Nasal cavity respiratory epithelium epithelial cell of viscerocranial mucosa (primary cell): Measurements from ENCODE around the gene FBXL16. TPM values are rescaled to one million over a fixed set of nuclear protein-coding genes. Genes with fewer than 3 reads are reported as not detected.

Experiments used
- total RNA-seq: library from RNA; depleted of rRNA; stranded (reverse); fragments of >200 nt; gene quantifications from 2 replicates; pipeline ENCODE4 v1.2.3, GENCODE V29; 2014

Gene FBXL16, protein sequence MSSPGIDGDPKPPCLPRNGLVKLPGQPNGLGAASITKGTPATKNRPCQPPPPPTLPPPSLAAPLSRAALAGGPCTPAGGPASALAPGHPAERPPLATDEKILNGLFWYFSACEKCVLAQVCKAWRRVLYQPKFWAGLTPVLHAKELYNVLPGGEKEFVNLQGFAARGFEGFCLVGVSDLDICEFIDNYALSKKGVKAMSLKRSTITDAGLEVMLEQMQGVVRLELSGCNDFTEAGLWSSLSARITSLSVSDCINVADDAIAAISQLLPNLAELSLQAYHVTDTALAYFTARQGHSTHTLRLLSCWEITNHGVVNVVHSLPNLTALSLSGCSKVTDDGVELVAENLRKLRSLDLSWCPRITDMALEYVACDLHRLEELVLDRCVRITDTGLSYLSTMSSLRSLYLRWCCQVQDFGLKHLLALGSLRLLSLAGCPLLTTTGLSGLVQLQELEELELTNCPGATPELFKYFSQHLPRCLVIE
- 1.4 and 1.7 TPM in 2 replicates for total RNA-seq

DNA sequence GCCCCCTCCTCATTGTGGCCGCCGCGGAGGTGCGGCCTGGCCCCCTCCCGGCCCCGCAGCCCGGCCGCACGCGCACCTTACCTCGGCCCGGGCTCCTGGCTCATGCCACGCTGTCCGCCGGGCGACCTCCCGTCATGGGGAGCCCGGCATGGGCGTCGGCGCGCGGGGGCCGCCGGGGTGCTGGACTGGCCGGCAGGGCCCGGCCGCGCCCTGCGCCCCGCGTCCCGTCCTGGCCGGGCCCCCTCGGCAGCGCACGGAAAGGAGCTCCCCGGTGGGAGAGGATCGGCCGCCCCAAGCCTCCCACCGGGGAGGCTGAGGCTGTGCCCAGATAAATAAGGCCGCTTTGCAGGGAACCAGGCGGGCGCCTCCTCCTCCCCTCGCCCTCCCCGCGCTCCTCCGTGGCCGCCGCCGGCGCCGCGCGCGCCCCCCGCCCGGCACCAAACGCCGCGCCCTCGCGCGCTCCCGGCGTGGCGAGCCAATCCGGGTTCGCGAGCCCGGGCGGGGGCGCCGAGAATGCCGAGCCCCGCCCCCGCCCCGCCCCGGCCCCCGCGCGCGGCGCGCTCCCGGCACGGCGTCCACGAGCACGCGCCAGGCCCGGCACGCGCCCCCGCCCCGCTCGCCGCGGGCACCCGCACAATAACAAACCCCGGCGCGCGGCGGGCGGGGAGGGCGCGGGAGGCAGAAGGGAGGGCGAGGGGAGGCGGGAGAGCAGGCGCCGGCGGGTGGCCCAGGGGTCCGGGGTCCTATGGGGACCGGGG is at the start of gene FBXL16:
TSS of gene FBXL16 (minus strand) at position 371 of the 758 bp plus-strand sequence. CDS start 8,396 bp downstream, outside the sequence.

DNA sequence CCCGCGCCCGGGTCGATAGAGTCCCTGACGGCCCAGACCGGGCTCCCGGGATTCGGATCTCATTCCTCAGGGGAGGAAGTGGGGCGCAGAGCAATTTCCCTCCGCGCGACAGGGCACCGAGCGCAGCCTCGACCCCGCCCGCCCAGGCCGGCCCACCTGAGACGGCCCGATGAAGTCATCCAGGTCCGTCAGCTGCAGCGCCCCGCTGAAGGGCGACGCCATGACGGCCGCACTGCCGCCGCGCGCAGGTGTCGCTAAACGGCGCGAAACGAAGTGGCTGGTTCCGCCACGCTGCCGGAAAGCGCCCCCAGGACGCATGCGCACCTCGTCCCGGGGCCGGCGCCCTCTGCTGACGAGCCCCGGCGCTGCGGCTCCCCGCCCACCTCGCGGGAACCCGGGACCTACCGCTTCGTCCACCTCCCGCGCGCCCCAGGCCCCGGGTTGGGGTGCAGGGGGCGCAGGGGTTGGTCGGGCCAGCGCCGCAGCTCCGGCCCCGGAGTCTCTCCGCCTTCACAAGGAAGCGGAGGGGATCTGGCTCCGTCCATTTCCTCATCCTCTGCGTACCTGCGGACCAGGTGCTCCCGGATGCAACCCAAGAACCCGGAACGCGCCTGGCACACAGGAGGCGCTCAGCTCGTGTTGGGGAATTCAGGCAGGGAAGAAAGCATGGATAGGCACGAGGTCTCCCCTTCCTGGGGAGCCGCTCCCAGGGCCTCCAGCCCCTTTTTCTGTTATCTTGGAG is 35.3 kb upstream of the FBXL16 start, which contains the start of gene CIAO3:
TSS of gene CIAO3 (minus strand) at position 234 of the 742 bp plus-strand sequence. CDS start at position 222, 12 bp downstream.

DNA sequence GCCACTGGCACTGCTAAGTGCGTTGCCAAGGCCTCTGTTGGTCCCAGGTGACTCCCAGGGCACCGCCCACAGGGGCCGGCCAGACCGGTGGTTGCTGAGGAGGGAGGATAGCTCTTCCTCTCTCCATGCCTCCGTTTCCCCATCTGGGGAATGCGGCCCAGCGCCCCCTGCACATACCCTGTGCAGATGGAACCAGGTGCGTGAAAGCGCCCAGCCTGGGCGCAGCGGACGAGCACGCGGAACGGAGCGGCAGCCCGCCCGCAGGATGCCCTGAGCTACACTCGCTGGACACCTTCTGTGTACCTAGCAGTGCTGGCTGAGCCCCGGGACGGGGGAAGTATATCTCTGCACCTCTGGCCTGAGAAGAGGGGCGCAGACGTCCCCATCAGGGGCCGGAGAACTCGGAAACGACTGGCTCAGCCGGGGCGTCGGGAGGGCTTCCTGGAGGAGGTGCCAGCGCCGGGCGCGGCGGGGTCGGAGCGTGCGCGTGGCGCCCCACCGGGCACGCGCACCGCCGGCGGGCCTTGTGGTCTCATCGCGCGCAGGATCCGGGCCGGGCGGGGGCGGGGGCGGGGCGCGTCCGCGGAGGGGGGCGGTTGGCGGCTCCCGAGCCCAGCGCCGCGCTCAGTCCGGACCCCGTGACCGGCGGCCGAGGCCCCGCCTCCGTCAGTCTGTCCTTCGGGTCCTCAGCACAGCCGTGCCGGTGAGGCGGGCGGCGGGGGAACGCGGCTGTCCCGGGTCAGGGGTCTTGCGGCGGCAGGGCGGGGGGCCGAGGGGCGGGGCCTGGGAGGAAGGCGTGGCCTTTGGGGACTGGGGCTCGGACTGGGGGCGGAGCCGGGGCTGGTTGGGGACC is 21.1 kb upstream of the FBXL16 start, which contains the start of the genes CCDC78 and HAGHL:
TSS of gene CCDC78 (minus strand) at position 6 of the 853 bp plus-strand sequence. CDS start 76 bp downstream, outside the sequence.
TSS of gene HAGHL (plus strand) at position 669 of the 853 bp plus-strand sequence. CDS start 404 bp downstream, outside the sequence.

DNA sequence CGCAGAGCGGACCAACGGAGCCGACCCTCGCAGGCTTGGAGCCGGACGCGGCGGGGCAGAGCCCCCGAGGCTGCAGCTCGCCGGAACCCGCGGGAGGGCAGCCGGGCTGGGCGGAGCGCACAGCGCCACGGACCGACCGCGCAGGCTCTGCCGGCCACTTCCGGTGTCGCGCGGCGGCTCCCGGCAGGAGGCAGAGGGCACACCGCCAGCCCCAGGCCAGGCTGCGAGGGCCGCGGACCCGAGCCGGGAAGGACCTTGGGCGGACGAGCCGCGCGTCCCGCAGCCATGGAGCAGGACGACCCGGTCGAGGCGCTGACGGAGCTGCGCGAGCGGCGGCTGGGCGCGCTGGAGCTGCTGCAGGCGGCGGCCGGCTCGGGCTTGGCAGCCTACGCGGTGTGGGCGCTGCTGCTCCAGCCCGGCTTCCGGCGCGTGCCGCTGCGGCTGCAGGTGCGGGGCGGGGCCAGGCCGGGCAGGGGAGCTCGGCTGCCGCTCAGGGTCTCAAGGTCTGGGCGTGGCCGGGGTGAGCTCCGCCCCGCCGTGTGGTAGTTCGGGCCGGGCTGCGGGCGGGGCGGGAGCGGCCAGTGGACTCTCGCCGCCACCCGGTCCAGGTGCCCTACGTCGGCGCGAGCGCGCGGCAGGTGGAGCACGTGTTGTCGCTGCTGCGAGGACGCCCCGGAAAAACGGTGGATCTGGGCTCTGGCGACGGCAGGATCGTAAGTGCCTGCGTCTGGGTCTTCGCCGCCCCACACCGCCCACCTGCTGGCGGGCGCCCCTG is 15.6 kb upstream of the FBXL16 start, which contains the start of gene ANTKMT:
TSS of gene ANTKMT (plus strand) at position 157 of the 775 bp plus-strand sequence. CDS start at position 286, 129 bp downstream.

DNA sequence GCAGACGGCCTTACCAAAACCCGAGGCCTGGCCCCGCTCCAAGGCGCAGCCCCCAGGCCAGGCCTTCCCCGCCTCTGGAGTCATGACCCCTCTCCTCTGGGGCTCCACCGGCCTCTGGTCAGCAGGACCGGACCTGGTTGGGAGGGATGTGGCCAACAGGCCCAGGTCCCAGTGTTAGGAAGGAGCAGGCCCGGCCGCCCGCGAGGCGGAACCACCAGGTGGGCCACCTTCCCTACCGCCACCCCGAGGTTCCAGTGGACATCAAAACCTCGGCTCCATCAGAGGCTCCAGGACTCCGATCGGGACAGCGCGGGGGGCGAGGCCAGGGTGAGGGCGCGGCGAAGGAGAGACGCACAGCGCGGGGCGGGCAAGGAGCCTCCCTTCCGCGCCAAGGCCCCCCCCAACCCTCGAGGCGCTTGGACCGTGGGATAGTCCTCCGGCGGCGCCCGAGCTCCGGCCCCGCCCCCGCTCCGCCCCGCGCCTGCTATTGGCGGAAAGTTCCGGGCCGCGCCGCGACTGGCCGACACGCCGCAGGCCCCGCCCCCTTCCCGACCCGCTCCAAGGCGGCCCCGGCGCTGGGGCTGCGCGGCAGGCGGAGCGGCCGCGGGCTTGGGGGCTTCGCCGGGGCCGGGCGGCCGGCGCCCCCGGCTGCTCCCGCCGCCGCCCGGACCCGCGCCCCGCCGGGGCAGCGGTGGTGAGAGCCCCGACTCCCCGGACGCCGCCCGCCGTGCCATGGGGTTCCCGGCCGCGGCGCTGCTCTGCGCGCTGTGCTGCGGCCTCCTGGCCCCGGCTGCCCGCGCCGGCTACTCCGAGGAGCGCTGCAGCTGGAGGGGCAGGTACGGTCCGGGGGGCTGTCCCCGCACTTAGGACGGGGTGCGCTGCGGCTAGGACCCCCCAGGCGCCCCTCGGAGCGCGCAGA is 9.2 kb upstream of the FBXL16 start, which contains the start of gene METRN:
TSS of gene METRN (plus strand) at position 561 of the 919 bp plus-strand sequence. CDS start at position 733, 172 bp downstream.

DNA sequence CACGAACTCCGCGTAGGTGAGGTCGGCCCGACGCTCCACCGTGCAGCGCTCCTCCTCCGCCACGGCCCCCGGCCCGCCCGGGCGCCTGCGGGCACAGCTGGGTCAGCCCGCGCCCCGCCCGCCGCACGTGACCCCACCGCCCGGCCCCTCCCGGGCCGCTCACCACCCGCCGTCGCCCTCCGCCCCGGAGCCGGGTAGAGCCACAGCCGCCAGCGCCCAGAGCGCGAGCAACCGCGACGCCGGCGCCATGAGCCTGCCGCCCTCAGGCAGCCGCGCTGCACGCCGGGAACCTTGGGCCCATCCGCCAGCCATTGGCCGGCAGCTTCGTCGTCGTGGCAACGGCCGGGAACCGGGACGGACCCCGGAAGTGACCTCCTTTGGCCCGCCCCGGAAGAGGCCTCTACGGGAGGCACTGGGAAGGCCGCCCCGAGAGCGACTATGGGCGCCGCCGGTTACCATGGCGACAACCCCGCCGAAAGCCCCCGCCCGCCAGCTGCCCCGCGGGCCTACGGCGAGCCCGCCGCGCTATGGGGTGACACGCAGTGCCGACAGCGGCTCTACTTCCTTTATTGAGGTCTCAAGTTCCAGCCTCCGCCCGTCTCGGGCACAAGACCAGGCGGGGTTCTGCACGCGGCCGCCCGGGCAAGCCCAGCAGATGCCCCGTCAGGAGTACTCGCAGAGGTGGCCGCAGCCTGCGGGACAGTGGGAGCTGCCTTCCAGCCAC is 21.4 kb downstream of the FBXL16 start, which contains the start of gene JMJD8:
TSS of gene JMJD8 (minus strand) at position 264 of the 724 bp plus-strand sequence. CDS start at position 249, 15 bp downstream.

DNA sequence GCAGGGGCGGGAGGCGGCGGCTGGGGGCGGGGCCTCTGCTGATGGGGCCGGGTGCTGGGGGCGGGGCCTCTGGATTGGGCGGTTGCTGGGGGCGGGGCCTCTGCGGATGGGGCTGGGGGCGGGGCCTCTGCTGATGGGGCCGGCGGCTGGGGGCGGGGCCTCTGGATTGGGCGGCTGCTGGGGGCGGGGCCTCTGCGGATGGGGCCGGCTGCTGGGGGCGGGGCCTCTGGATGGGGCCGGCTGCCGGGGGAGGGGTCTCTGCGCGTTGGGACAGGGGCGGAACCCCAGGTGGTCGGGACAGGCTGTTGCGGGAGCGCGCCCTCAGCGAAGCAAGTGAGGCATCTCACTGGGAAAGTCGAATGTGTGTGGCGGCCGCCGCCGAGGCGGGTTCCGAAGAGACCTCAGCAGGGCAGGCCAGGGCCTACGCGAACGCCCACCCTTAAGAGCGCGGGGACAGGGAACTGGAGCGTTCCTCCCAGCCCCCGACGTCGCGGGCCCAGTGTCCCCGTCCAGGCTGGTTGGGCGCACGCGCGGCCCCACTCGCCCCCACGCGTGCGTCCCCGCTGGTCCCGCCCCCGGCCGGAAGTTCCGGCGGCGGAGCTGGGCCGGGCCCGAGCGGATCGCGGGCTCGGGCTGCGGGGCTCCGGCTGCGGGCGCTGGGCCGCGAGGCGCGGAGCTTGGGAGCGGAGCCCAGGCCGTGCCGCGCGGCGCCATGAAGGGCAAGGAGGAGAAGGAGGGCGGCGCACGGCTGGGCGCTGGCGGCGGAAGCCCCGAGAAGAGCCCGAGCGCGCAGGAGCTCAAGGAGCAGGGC is 25.6 kb downstream of the FBXL16 start, which contains the start of gene STUB1:
TSS of gene STUB1 (plus strand) at position 597 of the 811 bp plus-strand sequence. CDS start at position 713, 116 bp downstream.

DNA sequence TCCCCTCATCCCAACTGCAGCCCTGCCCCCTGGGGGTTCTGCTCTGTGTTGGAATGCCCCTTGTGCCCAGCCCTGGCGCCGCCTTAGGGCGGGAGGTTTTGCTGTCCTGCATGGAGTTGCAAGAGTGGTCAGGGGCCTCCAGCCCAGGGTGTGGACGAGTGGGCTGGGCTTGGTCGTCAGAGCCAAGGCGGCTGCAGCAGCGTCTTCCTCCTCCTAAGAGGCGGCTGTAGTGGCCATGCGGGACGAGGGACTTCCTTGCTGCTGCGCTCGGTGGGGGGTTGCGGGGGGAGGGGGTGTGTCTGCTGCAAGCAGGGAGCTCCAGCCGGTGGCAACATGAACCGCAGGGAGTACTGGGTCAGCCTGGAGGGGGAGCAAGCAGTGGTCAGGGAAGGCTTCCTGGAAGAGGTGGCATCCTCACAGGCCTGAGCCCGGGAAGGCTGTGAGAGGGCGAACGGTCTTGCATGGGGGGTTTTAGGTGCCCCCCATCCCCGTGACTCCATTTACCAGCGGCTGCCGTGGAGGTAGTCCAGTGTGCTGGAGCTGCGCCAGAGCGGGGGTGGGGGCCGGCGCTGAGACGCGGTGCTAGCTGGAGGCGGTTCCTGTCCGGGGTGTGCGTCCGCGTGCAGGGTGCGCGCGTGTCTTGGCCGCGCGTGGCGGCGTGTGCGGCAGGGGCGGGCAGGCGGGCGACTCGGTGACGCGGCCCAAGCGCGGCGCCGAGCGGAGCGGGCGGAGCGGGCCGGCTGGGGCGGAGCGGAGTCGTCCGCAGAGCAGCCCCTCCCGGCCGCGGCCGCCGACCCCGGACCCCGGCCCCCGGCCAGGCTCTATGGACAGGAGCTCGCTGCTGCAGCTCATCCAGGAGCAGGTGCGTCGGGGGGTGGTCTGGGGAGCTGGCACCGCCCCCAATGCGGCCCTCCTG is 30.4 kb downstream of the FBXL16 start, which contains the start of gene RHBDL1:
TSS of gene RHBDL1 (plus strand) at position 704 of the 916 bp plus-strand sequence. CDS start at position 824, 120 bp downstream.

DNA sequence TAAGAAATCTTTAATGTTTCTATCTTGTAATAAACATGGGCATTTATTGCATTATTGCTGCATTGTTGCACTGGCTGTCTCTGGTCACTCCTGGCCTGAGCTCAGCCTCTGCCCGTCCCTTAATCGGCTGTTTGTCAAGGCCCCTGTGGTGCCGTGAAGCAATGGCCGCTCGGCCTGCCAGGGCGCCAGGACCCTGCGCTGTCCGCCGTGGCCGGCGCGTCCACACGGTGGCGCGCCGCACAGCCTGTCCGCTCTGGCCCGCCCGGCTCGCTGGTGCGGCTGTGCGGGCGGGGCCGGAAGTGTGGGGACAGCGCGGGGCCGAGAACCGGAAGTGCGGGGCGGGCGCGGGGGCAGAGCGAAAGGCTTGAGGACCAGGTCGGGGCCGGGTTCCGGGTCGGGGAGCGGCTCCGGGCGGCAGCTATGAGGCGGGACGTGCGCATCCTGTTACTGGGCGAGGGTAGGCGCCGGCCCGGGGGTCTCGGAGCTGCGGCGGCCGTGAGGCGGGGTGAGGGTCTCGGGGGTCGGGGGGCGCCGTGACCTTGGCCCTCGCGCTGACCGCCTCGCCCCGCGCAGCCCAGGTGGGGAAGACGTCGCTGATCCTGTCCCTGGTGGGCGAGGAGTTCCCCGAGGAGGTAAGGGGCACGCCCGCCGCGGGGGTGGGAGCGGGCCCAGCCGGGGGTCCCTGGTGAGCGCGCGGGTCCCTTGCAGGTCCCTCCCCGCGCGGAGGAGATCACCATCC is 37.7 kb downstream of the FBXL16 start, which contains the start of gene RHOT2:
TSS of gene RHOT2 (plus strand) at position 353 of the 739 bp plus-strand sequence. CDS start at position 421, 68 bp downstream.

DNA sequence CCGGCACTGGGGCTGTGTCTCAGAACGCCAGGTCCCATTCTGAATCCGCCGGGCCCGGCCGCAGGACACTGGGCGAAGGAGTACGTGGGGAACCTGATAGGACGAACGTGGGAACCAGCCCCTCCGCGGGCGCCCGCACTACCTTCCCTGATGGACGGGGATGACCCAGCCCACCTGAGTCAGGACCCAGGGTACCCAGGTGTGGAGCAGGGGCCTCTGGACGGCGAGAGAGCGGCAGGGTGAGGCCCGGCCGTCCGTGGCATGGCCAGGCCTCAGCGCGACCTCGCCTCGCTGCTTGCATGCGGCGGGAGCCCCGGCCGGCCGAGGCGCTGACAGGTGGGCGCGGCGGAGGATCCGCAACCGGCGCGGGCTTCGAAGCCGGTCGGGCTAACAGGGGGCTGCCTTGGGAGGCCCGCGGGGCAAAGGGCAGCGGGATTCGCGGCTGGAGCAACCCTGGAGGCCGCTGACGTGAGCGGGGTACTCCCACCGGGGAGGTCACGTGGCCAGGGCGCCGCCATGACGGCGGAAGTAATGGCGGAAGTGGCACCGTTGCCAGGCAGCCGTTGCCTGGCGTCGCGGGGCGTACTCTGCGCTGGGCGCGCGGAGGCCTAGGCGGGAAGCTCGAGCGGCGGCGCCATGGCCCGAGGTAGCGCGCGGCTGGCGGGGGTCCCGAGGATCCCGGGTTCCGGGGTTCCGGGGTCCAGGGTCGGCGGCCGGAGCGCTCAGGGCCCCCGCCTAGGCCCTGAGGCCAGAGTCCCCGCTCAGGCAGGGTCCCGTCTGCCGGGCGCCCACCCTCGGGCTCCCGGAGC is 56.6 kb downstream of the FBXL16 start, which contains the start of gene WDR90:
TSS of gene WDR90 (plus strand) at position 585 of the 809 bp plus-strand sequence. CDS start at position 637, 52 bp downstream.

